Trophoblast cell (in vitro differentiated cells and primary cell): Measurements from ENCODE around the gene FGF9.

Source experiments
- DNase-seq, 2 donors: peaks; one replicate each; pipeline ENCODE4 v3.0.0-alpha.2; 2016
- H2AFZ ChIP-seq: 2 replicates; pipeline ENCODE4 v1.6.1; 2013; ENCODE audit warnings: low read length, moderate library complexity, mild to moderate bottlenecking; ENCODE audit not compliant: insufficient read depth, poor library complexity
- H2AK5ac ChIP-seq: 2 replicates; pipeline ENCODE4 v1.6.1; 2013; ENCODE audit warnings: mild to moderate bottlenecking, low read length
- H2BK120ac ChIP-seq: 2 replicates; pipeline ENCODE4 v1.6.1; 2013; ENCODE audit warnings: low read length, mild to moderate bottlenecking, moderate library complexity; ENCODE audit not compliant: insufficient read depth, poor library complexity
- H2BK12ac ChIP-seq: 2 replicates; pipeline ENCODE4 v1.6.1; 2013; ENCODE audit warnings: mild to moderate bottlenecking, low read length, moderate library complexity
- H2BK5ac ChIP-seq: 2 replicates; pipeline ENCODE4 v1.6.1; 2013; ENCODE audit warnings: low read length, low read depth, moderate library complexity, mild to moderate bottlenecking; ENCODE audit not compliant: poor library complexity
- H3K14ac ChIP-seq: 2 replicates; pipeline ENCODE4 v1.6.1; 2013; ENCODE audit warnings: mild to moderate bottlenecking, low read length
- H3K18ac ChIP-seq: 2 replicates; pipeline ENCODE4 v1.6.1; 2013; ENCODE audit warnings: mild to moderate bottlenecking, low read length
- H3K23ac ChIP-seq: 2 replicates; pipeline ENCODE4 v1.6.1; 2013; ENCODE audit warnings: low read length
- H3K27ac ChIP-seq: 2 replicates; pipeline ENCODE4 v1.5.1; 2013; ENCODE audit warnings: low read depth, mild to moderate bottlenecking, inconsistent platforms, low read length, moderate library complexity
- H3K27me3 ChIP-seq: 2 replicates; pipeline ENCODE4 v1.6.1; 2013; ENCODE audit warnings: inconsistent platforms, mild to moderate bottlenecking, low read length, moderate library complexity; ENCODE audit not compliant: insufficient read depth
- H3K36me3 ChIP-seq, 2 experiments: 1 replicate in 1 of 2; 2 replicates in 1 of 2; pipeline ENCODE4 v1.6.1; 2013; ENCODE audit warnings: low read length in 2 of 2, mild to moderate bottlenecking in 2 of 2, moderate library complexity in 1 of 2; ENCODE audit not compliant: insufficient read depth in 2 of 2, control insufficient read depth in 1 of 2
- H3K4ac ChIP-seq: 2 replicates; pipeline ENCODE4 v1.6.1; 2013; ENCODE audit warnings: low read depth, mild to moderate bottlenecking, low read length, moderate library complexity
- H3K4me1 ChIP-seq, 2 experiments: 1 replicate in 1 of 2; 2 replicates in 1 of 2; pipeline ENCODE4 v1.6.1; 2013; ENCODE audit warnings: low read length in 2 of 2, mild to moderate bottlenecking in 2 of 2, moderate library complexity in 1 of 2; ENCODE audit not compliant: insufficient read depth in 2 of 2, control insufficient read depth in 1 of 2
- H3K4me2 ChIP-seq: 2 replicates; pipeline ENCODE4 v1.6.1; 2013; ENCODE audit warnings: inconsistent platforms, mild to moderate bottlenecking, low read length, moderate library complexity
- H3K4me3 ChIP-seq: 2 replicates; pipeline ENCODE4 v1.5.1; 2013; ENCODE audit warnings: mild to moderate bottlenecking, low read depth, low read length, inconsistent platforms
- H3K79me1 ChIP-seq: one replicate; pipeline ENCODE4 v1.6.1; 2013; ENCODE audit warnings: low read length
- H3K79me2 ChIP-seq: 2 replicates; pipeline ENCODE4 v1.6.1; 2013; ENCODE audit warnings: low read length, mild to moderate bottlenecking; ENCODE audit not compliant: control insufficient read depth, insufficient read depth, poor library complexity
- H3K9ac ChIP-seq: 2 replicates; pipeline ENCODE4 v1.6.1; 2013; ENCODE audit warnings: mild to moderate bottlenecking, low read length
- H3K9me3 ChIP-seq: 2 replicates; pipeline ENCODE4 v1.6.1; 2013; ENCODE audit warnings: low read depth, mild to moderate bottlenecking, control low read depth, inconsistent platforms, low read length; ENCODE audit not compliant: insufficient read depth
- H4K12ac ChIP-seq: 2 replicates; pipeline ENCODE4 v1.6.1; 2013; ENCODE audit warnings: low read depth, mild to moderate bottlenecking, low read length, moderate library complexity
- H4K8ac ChIP-seq: 2 replicates; pipeline ENCODE4 v1.6.1; 2013; ENCODE audit warnings: low read depth, mild to moderate bottlenecking, low read length, moderate library complexity
- H4K91ac ChIP-seq: one replicate; pipeline ENCODE4 v1.6.1; 2013; ENCODE audit warnings: low read depth, mild to moderate bottlenecking, low read length, moderate library complexity
- WGBS: extraction: QIAGEN DNeasy Blood & Tissue Kit; methylation state at CpG from one replicate; pipeline ENCODE4 v1.1.7; 2013; ENCODE audit warnings: missing lambda C conversion rate; ENCODE audit not compliant: insufficient read length, insufficient coverage; ENCODE audit errors: extremely low coverage; 5-methylcytosine and 5-hydroxymethylcytosine counted together

The FGF9 gene

DNA sequence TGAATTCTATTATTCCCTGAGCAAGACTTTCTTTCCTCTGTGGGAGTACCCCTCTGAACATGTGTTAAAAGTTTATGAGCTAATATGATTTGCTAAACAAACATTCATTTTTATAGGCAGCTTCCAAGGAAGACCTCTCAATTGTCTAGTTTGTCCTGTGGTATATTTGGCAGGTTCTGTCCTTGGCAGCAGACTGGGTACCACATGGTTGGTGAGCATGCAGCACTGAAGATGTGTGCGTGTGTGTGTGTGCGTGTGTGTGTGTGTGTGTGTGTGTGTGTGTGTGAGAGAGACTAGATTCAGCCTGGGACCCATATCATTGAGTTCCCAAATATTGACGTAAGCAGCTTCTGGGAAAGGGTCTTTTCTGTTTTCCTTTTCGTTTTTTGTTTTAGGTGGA, 24.0 kb downstream of the FGF9 start:
- Histone ChIP-seq H2BK5ac (no peak overlapping the region), H2AFZ (no peak overlapping the region), H3K4me3 (no peak overlapping the region), H3K36me3 (no peaks in the 10 kb centered on the region), H3K27me3 (no peaks in the 10 kb centered on the region), H3K9me3 (no peaks in the 10 kb centered on the region), H2BK120ac (no peak overlapping the region), H3K4me1 (no peaks in the 10 kb centered on the region), H2BK12ac (no peak overlapping the region), H3K4me2 (no peak overlapping the region), H3K23ac (no peak overlapping the region), H3K18ac (no peak overlapping the region), H4K8ac (no peak overlapping the region), H4K91ac (no peak overlapping the region), H4K12ac (no peak overlapping the region), H2AK5ac (no peak overlapping the region), H3K79me1 (no peaks in the 10 kb centered on the region), H3K14ac (no peak overlapping the region), H3K79me2 (no peaks in the 10 kb centered on the region), H3K4ac (no peak overlapping the region), H3K9ac (no peak overlapping the region), H3K27ac (no peak overlapping the region)
- WGBS: no CpG with 5 or more reads among the region's 4 CpGs
- no peak for DNase-seq

GRCh38 chr13:21695546-21695945, 24.7 kb downstream of the FGF9 start:
- H3K4ac ChIP-seq: no peak overlapping the region
- no peaks in the 10 kb centered on the region for H3K79me1 ChIP-seq
- H3K36me3 ChIP-seq: no peaks in the 10 kb centered on the region
- H3K23ac ChIP-seq: no peak overlapping the region
- H3K9ac ChIP-seq: no peak overlapping the region
- no CpG with 5 or more reads among the region's 4 CpGs for WGBS
- H3K4me3 ChIP-seq: no peak overlapping the region
- H3K79me2 ChIP-seq: no peaks in the 10 kb centered on the region
- H4K8ac ChIP-seq: no peak overlapping the region
- H2BK120ac ChIP-seq: no peak overlapping the region
- no peak overlapping the region for H2AK5ac ChIP-seq
- no peak overlapping the region for H3K4me2 ChIP-seq
- no peaks in the 10 kb centered on the region for H3K9me3 ChIP-seq
- H2BK5ac ChIP-seq: no peak overlapping the region
- no peak overlapping the region for H3K18ac ChIP-seq
- H3K4me1 ChIP-seq: no peaks in the 10 kb centered on the region
- no peak overlapping the region for H4K91ac ChIP-seq
- no peak overlapping the region for H2AFZ ChIP-seq
- no peak overlapping the region for H3K14ac ChIP-seq
- no peaks in the 10 kb centered on the region for H3K27me3 ChIP-seq
- no peak overlapping the region for H2BK12ac ChIP-seq
- DNase-seq: no peak
- H3K27ac ChIP-seq: no peak overlapping the region
- no peak overlapping the region for H4K12ac ChIP-seq

DNA sequence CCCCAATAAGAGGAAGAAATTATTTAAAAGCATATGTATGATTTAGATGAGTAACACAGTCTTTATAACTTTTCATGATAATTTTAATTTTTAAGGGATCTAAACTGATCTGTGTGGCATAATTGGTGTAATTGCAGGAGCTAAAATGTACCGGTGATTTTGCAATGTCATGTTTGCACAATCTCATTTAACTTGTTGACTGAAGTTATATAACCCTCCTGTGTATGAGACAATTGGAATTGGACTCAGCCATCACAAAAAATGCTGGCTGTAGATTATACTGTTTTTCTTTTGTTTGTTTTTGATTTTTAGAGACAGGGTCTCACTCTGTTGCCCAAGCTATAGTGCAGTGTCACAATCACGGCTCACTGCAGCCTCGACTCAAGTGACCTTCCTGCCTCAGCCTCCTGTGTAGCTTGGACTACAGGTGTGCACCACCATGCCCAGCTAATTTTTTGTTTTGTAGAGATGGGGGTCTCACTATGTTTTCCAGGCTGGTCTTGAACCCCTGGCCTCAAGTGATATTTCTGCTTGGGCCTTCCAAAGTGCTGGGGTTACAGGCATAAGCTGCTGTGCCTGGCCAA, 26.1 kb downstream of the FGF9 start:
- Histone ChIP-seq H4K91ac (no peak overlapping the region), H3K18ac (no peak overlapping the region), H3K36me3 (no peaks in the 10 kb centered on the region), H3K27me3 (no peaks in the 10 kb centered on the region), H3K9ac (no peak overlapping the region), H4K12ac (no peak overlapping the region), H3K4ac (no peak overlapping the region), H3K9me3 (no peaks in the 10 kb centered on the region), H2BK12ac (no peak overlapping the region), H3K14ac (no peak overlapping the region), H4K8ac (no peak overlapping the region), H3K27ac (no peak overlapping the region), H2BK5ac (no peak overlapping the region), H3K4me2 (no peak overlapping the region), H2AFZ (no peak overlapping the region), H2AK5ac (no peak overlapping the region), H3K79me2 (no peaks in the 10 kb centered on the region), H3K79me1 (no peaks in the 10 kb centered on the region), H3K4me1 (no peaks in the 10 kb centered on the region), H2BK120ac (no peak overlapping the region), H3K23ac (no peak overlapping the region), H3K4me3 (no peak overlapping the region)
- WGBS: no CpG with 5 or more reads among the region's 3 CpGs
- DNase-seq: peak in 1 of 2 donors; percentile 46

- no peak overlapping the region for H3K18ac ChIP-seq
- H3K79me2 ChIP-seq: no peaks in the 10 kb centered on the region
- WGBS: no CpG with 5 or more reads among the region's 5 CpGs
- H3K27me3 ChIP-seq: no peaks in the 10 kb centered on the region
- no peak overlapping the region for H2BK5ac ChIP-seq
- H4K91ac ChIP-seq: no peak overlapping the region
- no peaks in the 10 kb centered on the region for H3K9me3 ChIP-seq
- H3K4me1 ChIP-seq: no peaks in the 10 kb centered on the region
- no peaks in the 10 kb centered on the region for H3K36me3 ChIP-seq
- H3K23ac ChIP-seq: no peak overlapping the region
- no peak overlapping the region for H3K4me2 ChIP-seq
- H4K12ac ChIP-seq: no peak overlapping the region
- H3K79me1 ChIP-seq: no peaks in the 10 kb centered on the region
- H2BK120ac ChIP-seq: no peak overlapping the region
- H3K14ac ChIP-seq: no peak overlapping the region
- no peak overlapping the region for H3K27ac ChIP-seq
- DNase-seq: no peak
- no peak overlapping the region for H2AK5ac ChIP-seq
- no peak overlapping the region for H3K9ac ChIP-seq
- no peak overlapping the region for H3K4ac ChIP-seq
- H3K4me3 ChIP-seq: no peak overlapping the region
- no peak overlapping the region for H2BK12ac ChIP-seq
- H4K8ac ChIP-seq: peak overlapping the region; percentile 19
- H2AFZ ChIP-seq: no peak overlapping the region
These were observed 28.2 kb downstream of the FGF9 start for GRCh38 chr13:21698817-21699679.
